ENCODE measurements around the gene DMXL1. TPM values are rescaled to one million over a fixed set of nuclear protein-coding genes. Genes with fewer than 3 reads are reported as not detected.

The DMXL1 gene
- total RNA-seq, 1 donor, result 57.6 TPM

- no peak for DNase-seq (ENCODE audit: low read depth)
- TF ChIP-seq, protein P1, sequence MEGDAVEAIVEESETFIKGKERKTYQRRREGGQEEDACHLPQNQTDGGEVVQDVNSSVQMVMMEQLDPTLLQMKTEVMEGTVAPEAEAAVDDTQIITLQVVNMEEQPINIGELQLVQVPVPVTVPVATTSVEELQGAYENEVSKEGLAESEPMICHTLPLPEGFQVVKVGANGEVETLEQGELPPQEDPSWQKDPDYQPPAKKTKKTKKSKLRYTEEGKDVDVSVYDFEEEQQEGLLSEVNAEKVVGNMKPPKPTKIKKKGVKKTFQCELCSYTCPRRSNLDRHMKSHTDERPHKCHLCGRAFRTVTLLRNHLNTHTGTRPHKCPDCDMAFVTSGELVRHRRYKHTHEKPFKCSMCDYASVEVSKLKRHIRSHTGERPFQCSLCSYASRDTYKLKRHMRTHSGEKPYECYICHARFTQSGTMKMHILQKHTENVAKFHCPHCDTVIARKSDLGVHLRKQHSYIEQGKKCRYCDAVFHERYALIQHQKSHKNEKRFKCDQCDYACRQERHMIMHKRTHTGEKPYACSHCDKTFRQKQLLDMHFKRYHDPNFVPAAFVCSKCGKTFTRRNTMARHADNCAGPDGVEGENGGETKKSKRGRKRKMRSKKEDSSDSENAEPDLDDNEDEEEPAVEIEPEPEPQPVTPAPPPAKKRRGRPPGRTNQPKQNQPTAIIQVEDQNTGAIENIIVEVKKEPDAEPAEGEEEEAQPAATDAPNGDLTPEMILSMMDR (IDR thresholded peaks at IDR 0.05; ENCODE audit: insufficient read depth, low read length), result no peak
- no peak overlapping the region for H3K4me3 ChIP-seq (ENCODE audit: low read depth, low read length)
These were observed 173.0 kb downstream of the DMXL1 start for GRCh38 chr5:119243888-119244287.

- TF ChIP-seq, protein P1 (IDR thresholded peaks at IDR 0.05; ENCODE audit: insufficient read depth, low read length), result no peak
- no peak overlapping the region for H3K4me3 ChIP-seq (ENCODE audit: low read depth, low read length)
- DNase-seq (ENCODE audit: low read depth), result peak; percentile 15
These were observed 180.3 kb downstream of the DMXL1 start for GRCh38 chr5:119250946-119251901.

DNA sequence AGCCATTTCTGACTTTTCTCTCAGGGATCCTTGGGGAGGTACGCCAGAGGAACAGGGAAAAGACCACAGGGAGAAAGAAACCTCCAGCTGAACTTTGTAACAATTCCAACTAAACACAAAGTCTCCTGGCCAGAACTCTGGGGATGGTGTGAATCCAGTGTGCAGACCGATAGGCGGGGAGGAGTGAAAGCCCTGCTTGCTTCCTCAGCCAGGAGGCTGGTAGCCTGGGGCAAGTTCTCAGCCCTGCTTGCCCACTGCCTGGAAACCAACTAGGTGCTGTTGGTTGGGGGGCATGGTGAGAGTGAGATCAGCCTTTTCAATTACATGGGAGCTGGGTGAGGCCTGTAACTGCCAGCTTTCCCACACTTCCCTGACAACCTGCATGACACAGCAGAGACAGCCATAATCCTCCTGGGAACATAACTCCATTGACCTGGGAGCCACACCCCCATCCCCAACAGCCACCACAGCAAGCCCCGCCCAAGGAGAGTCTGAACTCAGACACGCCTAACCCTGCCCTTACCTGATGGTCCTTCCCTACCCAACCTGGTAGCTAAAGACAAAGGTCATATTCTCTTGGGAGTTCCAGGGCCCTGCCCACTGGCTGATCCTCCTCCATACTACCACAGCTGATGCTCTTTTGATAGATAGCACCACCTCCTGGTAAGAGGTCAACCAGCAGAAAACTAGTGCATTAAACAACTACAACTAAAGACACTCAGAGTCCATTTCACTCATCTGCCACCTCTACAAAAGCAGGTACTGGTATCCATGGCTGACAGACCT lies 184.9 kb downstream of the DMXL1 start:
- DNase-seq (ENCODE audit: low read depth), result no peak

GRCh38 chr5:119257613-119258012 lies 186.7 kb downstream of the DMXL1 start:
- no peak for DNase-seq (ENCODE audit: low read depth)
- TF ChIP-seq, protein P1 (IDR thresholded peaks at IDR 0.05; ENCODE audit: insufficient read depth, low read length), result no peak
- H3K4me3 ChIP-seq (ENCODE audit: low read depth, low read length), result no peak overlapping the region

More for the DNA sequence above, 184.9 kb downstream of the DMXL1 start:
- TF ChIP-seq, protein P1 (IDR thresholded peaks at IDR 0.05; ENCODE audit: insufficient read depth, low read length), result no peak
- H3K4me3 ChIP-seq (ENCODE audit: low read depth, low read length), result no peak overlapping the region

- TF ChIP-seq, protein P1 (IDR thresholded peaks at IDR 0.05; ENCODE audit: insufficient read depth, low read length), result no peak
- DNase-seq (ENCODE audit: low read depth), result no peak
- H3K4me3 ChIP-seq (ENCODE audit: low read depth, low read length), result no peak overlapping the region
These were observed 192.8 kb downstream of the DMXL1 start for GRCh38 chr5:119263639-119264038.

- no peak for DNase-seq (ENCODE audit: low read depth)
- TF ChIP-seq, protein P1 (IDR thresholded peaks at IDR 0.05; ENCODE audit: insufficient read depth, low read length), result no peak
These were observed 193.3 kb downstream of the DMXL1 start for GRCh38 chr5:119264186-119264585.

More at GRCh38 chr5:119264186-119264585, 193.3 kb downstream of the DMXL1 start:
- no peak overlapping the region for H3K4me3 ChIP-seq (ENCODE audit: low read depth, low read length)
